Measurements from ENCODE around the gene DSC1. TPM values are rescaled to one million over a fixed set of nuclear protein-coding genes. Genes with fewer than 3 reads are reported as not detected.

DSC1 gene
- total RNA-seq, 1 experiment from 2014 or later, result not detected

DNA sequence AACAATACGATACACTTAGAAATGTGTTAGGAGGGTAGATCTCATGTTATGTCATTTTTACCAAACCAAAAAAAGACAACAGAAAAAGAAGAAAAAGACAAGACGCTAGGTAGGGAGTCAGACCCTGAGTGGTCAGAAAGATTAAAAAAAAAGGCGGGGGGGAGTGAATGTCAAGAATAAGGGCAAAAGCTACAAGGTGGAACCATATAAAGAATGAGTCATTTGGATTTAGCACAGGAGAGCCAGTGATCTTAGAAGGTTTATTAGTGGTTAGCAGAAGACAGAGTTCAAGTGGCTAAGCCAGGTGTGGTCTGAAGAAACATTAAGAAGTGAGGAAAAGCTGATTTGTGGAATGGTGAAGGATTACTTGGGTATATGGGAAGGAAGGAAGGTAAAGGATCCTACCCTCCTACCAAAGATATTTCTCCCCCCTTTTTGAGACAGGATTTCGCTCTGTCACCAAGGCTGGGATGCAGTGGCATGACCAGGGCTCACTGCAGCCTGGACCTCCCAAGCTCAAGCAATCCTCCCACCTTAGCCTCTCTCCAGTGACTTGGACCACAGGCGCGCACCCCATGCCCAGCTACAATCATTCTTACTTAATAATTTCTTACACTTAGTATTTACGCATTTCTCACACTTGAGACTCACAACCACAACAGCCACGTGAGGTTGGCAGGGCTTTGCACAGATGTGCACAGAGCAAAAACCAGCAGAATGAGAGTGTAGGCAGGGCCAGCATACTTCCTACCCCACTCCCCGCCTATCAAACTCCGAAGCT, 63.0 kb downstream of the DSC1 start:
- no peaks in the 10 kb centered on the region for H3K36me3 ChIP-seq (ENCODE audit: low read depth, low read length)
- DNase-seq (peak; percentile 64), ATAC-seq (peak; percentile 52)
- TSS peak; percentile 45 for BruUV-seq (replicated peaks)
- H3K4me3 ChIP-seq (ENCODE audit: low read length), result peak overlapping the region; percentile 72
- no peaks in the 10 kb centered on the region for H3F3A ChIP-seq (ENCODE audit: low read length, unreplicated experiment)
- TF ChIP-seq, protein P1, sequence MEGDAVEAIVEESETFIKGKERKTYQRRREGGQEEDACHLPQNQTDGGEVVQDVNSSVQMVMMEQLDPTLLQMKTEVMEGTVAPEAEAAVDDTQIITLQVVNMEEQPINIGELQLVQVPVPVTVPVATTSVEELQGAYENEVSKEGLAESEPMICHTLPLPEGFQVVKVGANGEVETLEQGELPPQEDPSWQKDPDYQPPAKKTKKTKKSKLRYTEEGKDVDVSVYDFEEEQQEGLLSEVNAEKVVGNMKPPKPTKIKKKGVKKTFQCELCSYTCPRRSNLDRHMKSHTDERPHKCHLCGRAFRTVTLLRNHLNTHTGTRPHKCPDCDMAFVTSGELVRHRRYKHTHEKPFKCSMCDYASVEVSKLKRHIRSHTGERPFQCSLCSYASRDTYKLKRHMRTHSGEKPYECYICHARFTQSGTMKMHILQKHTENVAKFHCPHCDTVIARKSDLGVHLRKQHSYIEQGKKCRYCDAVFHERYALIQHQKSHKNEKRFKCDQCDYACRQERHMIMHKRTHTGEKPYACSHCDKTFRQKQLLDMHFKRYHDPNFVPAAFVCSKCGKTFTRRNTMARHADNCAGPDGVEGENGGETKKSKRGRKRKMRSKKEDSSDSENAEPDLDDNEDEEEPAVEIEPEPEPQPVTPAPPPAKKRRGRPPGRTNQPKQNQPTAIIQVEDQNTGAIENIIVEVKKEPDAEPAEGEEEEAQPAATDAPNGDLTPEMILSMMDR (conservative IDR thresholded peaks at IDR 0.05; ENCODE audit: low read depth, low read length), result no peak
- no peak for TF ChIP-seq EZH2phosphoT487 (IDR thresholded peaks at IDR 0.05; ENCODE audit: borderline replicate concordance, low read length)
- no peaks in the 10 kb centered on the region for H3K9me2 ChIP-seq (replicated peaks; ENCODE audit: low read length)
- H3K27ac ChIP-seq (ENCODE audit: low read length), result peak overlapping the region; percentile 88
- H4K20me1 ChIP-seq (ENCODE audit: low read length), result no peaks in the 10 kb centered on the region
- no peaks in the 10 kb centered on the region for H3K27me3 ChIP-seq (ENCODE audit: low read length)
- ChIA-PET CTCF (interaction anchor here (0.7 kb wide), 1 partner anchor 58 kb away, joined by 3 read pairs; no protein-coding TSS in a partner anchor), POLR2A (ENCODE audit: unreplicated experiment) (interaction anchor here (0.6 to 1.5 kb wide), 3 partner anchors 29 to 98 kb away, joined by 3 to 6 read pairs (median 5); no protein-coding TSS in a partner anchor)
- peaks cover 34% of the 10 kb centered on the region for H3K79me2 ChIP-seq (ENCODE audit: low read length)
- intact Hi-C loops (cut with micrococcal nuclease), result loop anchor here (1.0 to 2.0 kb wide), 4 partner anchors 54 to 301 kb away; no protein-coding TSS in a partner anchor
- H2AFZ ChIP-seq (ENCODE audit: low read length), result no peak overlapping the region
- peak overlapping the region; percentile 86 for H3K4me2 ChIP-seq (ENCODE audit: low read length)
- no peaks in the 10 kb centered on the region for H3K9me3 ChIP-seq (ENCODE audit: low read length)
- H3K4me1 ChIP-seq (ENCODE audit: insufficient read depth, low read length), result peaks cover 62% of the 10 kb centered on the region
- peak overlapping the region; percentile 80 for H3K9ac ChIP-seq (ENCODE audit: low read length)

DNA sequence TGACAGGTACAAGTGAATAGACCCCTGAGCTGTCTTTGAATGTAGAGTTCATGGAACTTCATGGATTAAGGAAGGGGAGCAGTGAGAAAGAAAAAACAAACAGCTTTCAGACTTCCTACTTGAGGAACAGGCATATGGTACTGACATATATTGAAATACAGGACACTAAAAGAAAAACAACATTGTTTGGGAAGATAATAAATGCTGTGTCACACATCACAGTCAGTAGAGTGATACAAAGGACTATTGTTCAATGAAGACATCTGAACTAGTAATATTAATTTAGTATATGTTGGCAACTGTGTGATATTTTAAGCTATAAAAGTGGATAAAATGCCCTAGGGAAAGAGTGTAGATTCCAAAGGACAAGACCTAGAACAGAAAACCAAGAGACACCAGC, 63.8 kb downstream of the DSC1 start:
- H3K79me2 ChIP-seq (ENCODE audit: low read length), result peaks cover 34% of the 10 kb centered on the region
- POLR2A ChIA-PET (ENCODE audit: unreplicated experiment), result interaction anchor here (0.6 to 1.5 kb wide), 6 partner anchors 56 to 1244 kb away, joined by 3 to 5 read pairs (median 3); no protein-coding TSS in a partner anchor

More for the DNA sequence above, 63.8 kb downstream of the DSC1 start:
- TF ChIP-seq, protein P1 (conservative IDR thresholded peaks at IDR 0.05; ENCODE audit: low read depth, low read length), result no peak
- ATAC-seq (peak; percentile 20), DNase-seq (peak; percentile 54)
- no TSS peak for BruUV-seq (replicated peaks)
- Histone ChIP-seq H2AFZ (ENCODE audit: low read length) (no peak overlapping the region), H3K4me1 (ENCODE audit: insufficient read depth, low read length) (peaks cover 54% of the 10 kb centered on the region), H3K9ac (ENCODE audit: low read length) (peak overlapping the region; percentile 48), H3K27ac (ENCODE audit: low read length) (peak overlapping the region; percentile 88), H3K9me2 (replicated peaks; ENCODE audit: low read length) (no peaks in the 10 kb centered on the region), H3F3A (ENCODE audit: low read length, unreplicated experiment) (no peaks in the 10 kb centered on the region), H3K9me3 (ENCODE audit: low read length) (no peaks in the 10 kb centered on the region), H3K4me3 (ENCODE audit: low read length) (peak overlapping the region; percentile 33; the same call in 1 of the 2 replicates), H3K27me3 (ENCODE audit: low read length) (no peaks in the 10 kb centered on the region), H4K20me1 (ENCODE audit: low read length) (no peaks in the 10 kb centered on the region), H3K36me3 (ENCODE audit: low read depth, low read length) (no peaks in the 10 kb centered on the region), H3K4me2 (ENCODE audit: low read length) (peak overlapping the region; percentile 86)
- intact Hi-C loops (cut with micrococcal nuclease), result loop anchor here (1.0 to 2.0 kb wide), 4 partner anchors 54 to 302 kb away; no protein-coding TSS in a partner anchor
- CTCF ChIA-PET, result no interaction called here
